H1 (cell line): ENCODE measurements around the gene PAF1. TPM values are rescaled to one million over a fixed set of nuclear protein-coding genes. Genes with fewer than 3 reads are reported as not detected.

ENCODE experiments used
- CTCF ChIA-PET: fragments of 300-600 bp; sonication (Branson Sonifier 250); formaldehyde crosslinking; loops from one replicate; lab custom pipeline; 2021; ENCODE audit not compliant: partially characterized antibody; lab: Charles Lee
- POLR2A ChIA-PET: fragments of 300-600 bp; sonication (Branson Sonifier 250); formaldehyde crosslinking; loops from one replicate; lab custom pipeline; 2021; ENCODE audit warnings: inconsistent platforms; ENCODE audit not compliant: partially characterized antibody; lab: Charles Lee
- DNase-seq, 2 experiments: peaks; one replicate each; pipeline versions ENCODE4 v3.0.0 to v3.0.0-alpha.2; 2010 to 2022; ENCODE audit warnings: low spot score in 2 of 2, low read depth in 1 of 2, mixed read lengths in 1 of 2
- FAIRE-seq: peaks from 2 replicates; lab custom pipeline; 2011; peaks lifted over from hg19 to GRCh38; lab: Jason Lieb, UNC
- H2AFZ ChIP-seq: 2 replicates; pipeline ENCODE4 v1.8.1; 2012; ENCODE audit warnings: low read length, inconsistent platforms
- H2AK5ac ChIP-seq: 2 replicates; pipeline ENCODE4 v1.6.1; 2013; ENCODE audit warnings: low read depth, low read length
- H2BK120ac ChIP-seq: replicated peaks from 2 replicates; pipeline ENCODE3; 2013; ENCODE audit warnings: low read depth, low read length, inconsistent platforms
- H2BK12ac ChIP-seq: 2 replicates; pipeline ENCODE4 v1.6.1; 2013; ENCODE audit warnings: low read depth, low read length
- H2BK15ac ChIP-seq: 2 replicates; pipeline ENCODE4 v1.6.1; 2013; ENCODE audit warnings: low read length
- H2BK20ac ChIP-seq: 2 replicates; pipeline ENCODE4 v1.6.1; 2013; ENCODE audit warnings: low read length
- H2BK5ac ChIP-seq: 2 replicates; pipeline ENCODE4 v1.6.1; 2013; ENCODE audit warnings: low read depth, low read length
- H3K14ac ChIP-seq: 2 replicates; pipeline ENCODE4 v1.6.1; 2013; ENCODE audit warnings: inconsistent platforms; ENCODE audit not compliant: insufficient read length
- H3K18ac ChIP-seq: 2 replicates; pipeline ENCODE4 v1.6.1; 2013; ENCODE audit warnings: low read length; ENCODE audit errors: extremely low read depth
- H3K23ac ChIP-seq: 2 replicates; pipeline ENCODE4 v1.6.1; 2013; ENCODE audit warnings: inconsistent platforms; ENCODE audit not compliant: insufficient read length
- H3K23me2 ChIP-seq: 2 replicates; pipeline ENCODE4 v1.6.1; 2013; ENCODE audit warnings: low read depth, low read length
- H3K27ac ChIP-seq: 2 replicates; pipeline ENCODE4 v1.6.1; 2011; ENCODE audit warnings: low read depth, low read length, inconsistent platforms
- H3K27me3 ChIP-seq, 4 experiments: replicated peaks in 1 of 4; 1 replicate in 1 of 4; 2 replicates in 3 of 4; pipeline versions ENCODE4 v1.6.1 to v1.8.1; 2011 to 2013; ENCODE audit warnings: low read length in 3 of 4, mild to moderate bottlenecking in 3 of 4, inconsistent platforms in 2 of 4, mixed read lengths in 2 of 4, moderate library complexity in 1 of 4; ENCODE audit not compliant: control insufficient read depth in 3 of 4, insufficient read depth in 3 of 4; ENCODE audit errors: extremely low read depth in 1 of 4
- H3K36me3 ChIP-seq, 4 experiments: 2 replicates each; pipeline versions ENCODE4 v1.6.1 to v1.8.1; 2011 to 2013; ENCODE audit warnings: mild to moderate bottlenecking in 4 of 4, low read length in 3 of 4, moderate library complexity in 2 of 4, control low read depth in 1 of 4, inconsistent platforms in 1 of 4; ENCODE audit not compliant: insufficient read depth in 4 of 4, control insufficient read depth in 2 of 4
- H3K4ac ChIP-seq: replicated peaks from 2 replicates; pipeline ENCODE3; 2013; ENCODE audit warnings: low read length, low read depth, mixed read lengths, inconsistent platforms; ENCODE audit not compliant: insufficient read length
- H3K4me1 ChIP-seq, 4 experiments: replicated peaks in 1 of 4; 1 replicate in 1 of 4; 2 replicates in 3 of 4; pipeline versions ENCODE4 v1.6.1 to v1.8.1; 2011 to 2013; ENCODE audit warnings: low read length in 3 of 4, inconsistent platforms in 2 of 4, mixed read lengths in 1 of 4; ENCODE audit not compliant: insufficient read depth in 4 of 4, control insufficient read depth in 3 of 4
- H3K4me2 ChIP-seq, 2 experiments: 2 replicates each; pipeline versions ENCODE4 v1.6.1 to v1.8.1; 2011 to 2013; ENCODE audit warnings: low read depth in 2 of 2, low read length in 2 of 2, control low read depth in 1 of 2, inconsistent platforms in 1 of 2, mild to moderate bottlenecking in 1 of 2; ENCODE audit not compliant: insufficient read depth in 1 of 2
- H3K4me3 ChIP-seq, 4 experiments: fragments of 200-600, 300-600 bp in 1 of 4; sonication (generic), shearing (Covaris generic), sonication (Bioruptor Twin) in 1 of 4; 2 replicates each; pipeline versions ENCODE4 v1.5.1 to v1.8.1; 2011 to 2016; ENCODE audit warnings: low read length in 4 of 4, low read depth in 3 of 4, control low read depth in 2 of 4, inconsistent platforms in 2 of 4, mild to moderate bottlenecking in 2 of 4, mixed read lengths in 1 of 4, moderate library complexity in 1 of 4; ENCODE audit not compliant: insufficient read depth in 2 of 4; ENCODE audit errors: extremely low read depth in 1 of 4
- H3K56ac ChIP-seq: replicated peaks from 2 replicates; pipeline ENCODE3; 2013; ENCODE audit warnings: low read depth, mild to moderate bottlenecking, mixed read lengths, low read length, inconsistent platforms; ENCODE audit not compliant: insufficient read length
- H3K79me1 ChIP-seq: 2 replicates; pipeline ENCODE4 v1.6.1; 2013; ENCODE audit warnings: low read depth, low read length, control low read depth
- H3K79me2 ChIP-seq, 2 experiments: 2 replicates each; pipeline versions ENCODE4 v1.6.1 to v1.8.1; 2012 to 2013; ENCODE audit warnings: low read length in 2 of 2, mild to moderate bottlenecking in 2 of 2, inconsistent platforms in 1 of 2; ENCODE audit not compliant: insufficient read depth in 2 of 2, control insufficient read depth in 1 of 2
- H3K9ac ChIP-seq, 4 experiments: replicated peaks in 1 of 4; 1 replicate in 1 of 4; 2 replicates in 3 of 4; pipeline versions ENCODE4 v1.6.1 to v1.8.1; 2011 to 2013; ENCODE audit warnings: low read depth in 3 of 4, low read length in 3 of 4, control low read depth in 2 of 4, mild to moderate bottlenecking in 2 of 4, moderate library complexity in 2 of 4, inconsistent platforms in 1 of 4; ENCODE audit errors: extremely low read depth in 1 of 4
- H3K9me3 ChIP-seq, 2 experiments: 2 replicates each; pipeline versions ENCODE4 v1.6.1 to v1.8.1; 2012 to 2013; ENCODE audit warnings: mild to moderate bottlenecking in 2 of 2, moderate library complexity in 2 of 2, control low read depth in 1 of 2, inconsistent platforms in 1 of 2, low read depth in 1 of 2, low read length in 1 of 2, mixed read lengths in 1 of 2; ENCODE audit not compliant: insufficient read depth in 2 of 2
- H4K20me1 ChIP-seq, 2 experiments: replicated peaks in 1 of 2; 2 replicates each; pipeline versions ENCODE3 to v1.8.1; 2011 to 2013; ENCODE audit warnings: inconsistent platforms in 2 of 2, low read length in 2 of 2, mild to moderate bottlenecking in 1 of 2; ENCODE audit not compliant: insufficient read depth in 2 of 2, control insufficient read depth in 1 of 2
- H4K5ac ChIP-seq: 2 replicates; pipeline ENCODE4 v1.6.1; 2013; ENCODE audit warnings: low read length, low read depth, mixed read lengths, inconsistent platforms; ENCODE audit not compliant: insufficient read length
- H4K8ac ChIP-seq: 2 replicates; pipeline ENCODE4 v1.8.0; 2013; ENCODE audit warnings: mild to moderate bottlenecking, moderate library complexity, low read length, inconsistent platforms; ENCODE audit not compliant: insufficient read depth; ENCODE audit errors: extremely low read depth
- H4K91ac ChIP-seq: replicated peaks from 2 replicates; pipeline ENCODE3; 2013; ENCODE audit warnings: low read length, mixed read lengths, inconsistent platforms; ENCODE audit not compliant: insufficient read length
- MAFK ChIP-seq: IDR thresholded peaks from 2 replicates; pipeline ENCODE4 v1.6.1; 2012; ENCODE audit warnings: low read depth, mild to moderate bottlenecking, improper control_type of control experiment, low read length
- SIRT6 ChIP-seq: IDR thresholded peaks from one replicate; pipeline ENCODE4 v1.7.1; 2012; ENCODE audit warnings: low read length, inconsistent platforms
- TAF7 ChIP-seq: optimal IDR thresholded peaks from 2 replicates; pipeline ENCODE3; 2011; ENCODE audit warnings: low read depth, mild to moderate bottlenecking, inconsistent platforms, low read length, moderate library complexity, borderline replicate concordance
- WGBS, 2 experiments: shearing (Covaris generic) in 1 of 2; methylation state at CpG; one replicate each; pipeline versions ENCODE4 v1.1.6 to v1.1.7; 2013 to 2015; ENCODE audit warnings: low lambda C conversion rate in 2 of 2, mixed read lengths in 2 of 2, inconsistent platforms in 1 of 2, low coverage in 1 of 2, missing lambda C conversion rate in 1 of 2; ENCODE audit not compliant: insufficient replicate concordance in 2 of 2, insufficient coverage in 1 of 2, insufficient read length in 1 of 2; ENCODE audit errors: extremely low coverage in 1 of 2, missing lambda C conversion rate in 1 of 2; 5-methylcytosine and 5-hydroxymethylcytosine counted together
- polyA plus RNA-seq, 7 experiments: library from polyadenylated mRNA; depleted of rRNA in 3 of 7; stranded (reverse) in 5 of 7; unstranded in 2 of 7; fragments of >200 nt in 5 of 7; fragments of 200-250 nt in 2 of 7; gene quantifications; 1 replicate in 5 of 7; 2 replicates in 1 of 7; 4 replicates in 1 of 7; pipeline versions ENCODE4 v1.2.1 to v1.2.3, GENCODE V29; 2011 to 2013; ENCODE audit warnings: missing spikeins in 2 of 7, mixed read lengths in 2 of 7
- total RNA-seq: library from RNA; stranded (reverse); fragmentation: NEBNext Ultra II Directional; extraction: Animal tissue kit (Norgen Biotek cat#: 25700); gene quantifications from 2 replicates; pipeline ENCODE4 v1.2.1, GENCODE V29; 2021
- TF ChIP-seq, protein P1 (sequence below): IDR thresholded peaks from 2 replicates; pipeline ENCODE4 v1.6.1; 2011; ENCODE audit warnings: low read length, improper control_type of control experiment

Gene PAF1
- total and polyA plus RNA-seq, 2 of the 8 experiments (the other 6 are each of a cell fraction or from before 2014, with no cell fraction given) = 31.4 to 58.6 TPM

DNA sequence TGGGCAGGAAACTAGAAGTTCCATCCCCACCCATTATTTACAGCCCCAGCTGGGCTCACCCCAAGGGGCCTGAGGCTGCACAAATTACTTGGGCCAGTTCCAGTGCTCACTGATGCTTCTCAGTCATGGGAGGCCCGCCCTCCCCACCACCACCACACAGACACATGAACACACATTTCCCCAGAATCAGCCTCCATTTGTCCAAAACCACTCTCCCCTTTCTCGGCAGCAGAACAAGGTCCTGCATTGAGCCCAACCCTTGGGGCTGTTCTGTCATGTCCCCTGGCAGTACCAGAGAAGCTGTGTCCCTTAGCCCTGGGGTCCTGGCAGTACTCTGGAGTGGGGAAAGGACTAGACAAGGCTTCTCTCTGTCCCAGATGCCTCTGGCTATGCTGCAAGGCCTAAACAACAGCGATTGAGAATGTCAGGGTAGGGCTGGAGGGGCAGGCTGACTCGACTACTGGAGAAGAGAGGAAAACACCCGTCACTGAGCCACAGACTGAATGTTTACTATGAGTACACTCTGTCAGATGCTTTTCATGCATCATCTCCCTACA is 26.9 kb downstream of the PAF1 start:
- no peak overlapping the region for H4K5ac ChIP-seq
- H2AK5ac ChIP-seq = no peak overlapping the region
- H2BK120ac ChIP-seq = no peak overlapping the region
- H3K23ac ChIP-seq = no peak overlapping the region
- TF ChIP-seq MAFK = no peak
- TF ChIP-seq SIRT6 = no peak
- TF ChIP-seq TAF7 = no peak
- TF ChIP-seq, protein P1, sequence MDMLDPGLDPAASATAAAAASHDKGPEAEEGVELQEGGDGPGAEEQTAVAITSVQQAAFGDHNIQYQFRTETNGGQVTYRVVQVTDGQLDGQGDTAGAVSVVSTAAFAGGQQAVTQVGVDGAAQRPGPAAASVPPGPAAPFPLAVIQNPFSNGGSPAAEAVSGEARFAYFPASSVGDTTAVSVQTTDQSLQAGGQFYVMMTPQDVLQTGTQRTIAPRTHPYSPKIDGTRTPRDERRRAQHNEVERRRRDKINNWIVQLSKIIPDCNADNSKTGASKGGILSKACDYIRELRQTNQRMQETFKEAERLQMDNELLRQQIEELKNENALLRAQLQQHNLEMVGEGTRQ = no peak
- TF ChIP-seq, all 59 proteins: peak for 0
- H3K4ac ChIP-seq = no peak overlapping the region
- H3K23me2 ChIP-seq = no peaks in the 10 kb centered on the region
- DNase-seq = no peak
- H4K91ac ChIP-seq = no peak overlapping the region
- H3K79me1 ChIP-seq = no peaks in the 10 kb centered on the region; the same call in 1 of the 2 replicates
- WGBS, 2 experiments = 97% methylated on average over 5 of the region's 5 CpGs; no CpG with 5 or more reads in 1 of the 2 experiments
- no peaks in the 10 kb centered on the region for H3K79me2 ChIP-seq
- no peak overlapping the region for H2BK5ac ChIP-seq
- H3K36me3 ChIP-seq = peaks cover 2 to 27% (median 21%) of the 10 kb centered on the region in 4 experiments
- no peak overlapping the region for H3K9ac ChIP-seq
- H2BK20ac ChIP-seq = no peak overlapping the region
- POLR2A ChIA-PET = interaction anchor here (0.6 to 4.5 kb wide), 7 partner anchors 8 to 141 kb away, joined by 3 to 25 read pairs (median 5); partner anchors contain the start of genes MED29 and PAF1
- CTCF ChIA-PET = no interaction called here
- no peak overlapping the region for H3K4me3 ChIP-seq
- H3K4me1 ChIP-seq = no peaks in the 10 kb centered on the region
- no peak overlapping the region for H3K4me2 ChIP-seq
- H3K27ac ChIP-seq = no peak overlapping the region
- no peak overlapping the region for H3K18ac ChIP-seq
- H4K8ac ChIP-seq = no peak overlapping the region
- FAIRE-seq = no peak
- no peak overlapping the region for H2AFZ ChIP-seq
- no peaks in the 10 kb centered on the region for H3K27me3 ChIP-seq
- peaks cover 9 to 11% of the 10 kb centered on the region in 2 experiments for H4K20me1 ChIP-seq
- H3K9me3 ChIP-seq = no peaks in the 10 kb centered on the region
- no peak overlapping the region for H2BK12ac ChIP-seq
- no peak overlapping the region for H3K14ac ChIP-seq
- H2BK15ac ChIP-seq = no peak overlapping the region
- H3K56ac ChIP-seq = no peak overlapping the region
